Erythroblast (primary cell): ENCODE measurements around the gene EFCAB14.
"Not testable (repeated sequence)": the region's sequence is repeated elsewhere in the genome, so short reads cannot be mapped to it uniquely, and the experiment has no call there.

Experiments
- DNase-seq, 2 experiments: peaks; one replicate each; lab custom pipeline; 2025; lab: John Stamatoyannopoulos, UW
- GATA1 ChIP-seq: IDR thresholded peaks from 2 replicates; pipeline ENCODE4 v1.6.1; 2011; ENCODE audit warnings: low read depth, mild to moderate bottlenecking, control low read depth, low read length, moderate library complexity
- POLR2A ChIP-seq: IDR thresholded peaks from 2 replicates; pipeline ENCODE4 v1.6.1; 2011; ENCODE audit warnings: mild to moderate bottlenecking, low read length

EFCAB14 gene

GRCh38 chr1:46703927-46704641 lies 14.8 kb downstream of the EFCAB14 start:
- DNase-seq = no peak
- TF ChIP-seq POLR2A (no peak), GATA1 (no peak)

GRCh38 chr1:46699666-46700065 lies 19.2 kb downstream of the EFCAB14 start:
- TF ChIP-seq GATA1 (no peak), POLR2A (no peak)
- DNase-seq = no peak

- TF ChIP-seq GATA1 (no peak), POLR2A (no peak)
- no peak for DNase-seq
Measured at GRCh38 chr1:46697053-46697452, 21.9 kb downstream of the EFCAB14 start.

- not testable (repeated sequence) for DNase-seq
Measured at GRCh38 chr1:46694676-46695075, 24.2 kb downstream of the EFCAB14 start.

GRCh38 chr1:46692811-46693770 lies 25.8 kb downstream of the EFCAB14 start:
- DNase-seq = no peak
- TF ChIP-seq POLR2A = no peak
- no peak for TF ChIP-seq GATA1

GRCh38 chr1:46691997-46692790 lies 26.7 kb downstream of the EFCAB14 start:
- TF ChIP-seq GATA1 (no peak), POLR2A (no peak)
- no peak for DNase-seq

- TF ChIP-seq POLR2A (no peak), GATA1 (no peak)
- no peak for DNase-seq
Measured at GRCh38 chr1:46690931-46691421, 27.9 kb downstream of the EFCAB14 start.

- no peak for TF ChIP-seq GATA1
- no peak for TF ChIP-seq POLR2A
- no peak for DNase-seq
Measured at GRCh38 chr1:46689897-46690296, 29.0 kb downstream of the EFCAB14 start.

GRCh38 chr1:46689356-46689755 lies 29.6 kb downstream of the EFCAB14 start:
- DNase-seq = no peak

GRCh38 chr1:46687921-46688509 lies 30.9 kb downstream of the EFCAB14 start:
- no peak for TF ChIP-seq GATA1
- TF ChIP-seq POLR2A = no peak
- no peak for DNase-seq

More at GRCh38 chr1:46689356-46689755, 29.6 kb downstream of the EFCAB14 start:
- TF ChIP-seq POLR2A (no peak), GATA1 (no peak)

GRCh38 chr1:46687093-46687659 lies 31.7 kb downstream of the EFCAB14 start:
- peak; percentile 26 to 59 for DNase-seq
- no peak for TF ChIP-seq POLR2A
- TF ChIP-seq GATA1 = no peak

GRCh38 chr1:46686255-46686654 lies 32.7 kb downstream of the EFCAB14 start:
- DNase-seq = no peak
- TF ChIP-seq POLR2A = no peak
- no peak for TF ChIP-seq GATA1

- TF ChIP-seq POLR2A = no peak
- TF ChIP-seq GATA1 = no peak
- no peak for DNase-seq
Measured at GRCh38 chr1:46684670-46685069, 34.2 kb downstream of the EFCAB14 start.
